DMS114 treated with DMSO at 0.1 percent for 48 hours (cell line): ENCODE measurements around the gene ADGRE3.
A peak's percentile ranks its signal among the peaks of the same experiment; 100 is the strongest.
"Not testable (repeated sequence)": the region's sequence is repeated elsewhere in the genome, so short reads cannot be mapped to it uniquely, and the experiment has no call there.

Experiments used
- DNase-seq: peaks from one replicate; lab custom pipeline; 2025; ENCODE audit not compliant: unreplicated experiment; lab: John Stamatoyannopoulos, UW

The ADGRE3 gene

DNA sequence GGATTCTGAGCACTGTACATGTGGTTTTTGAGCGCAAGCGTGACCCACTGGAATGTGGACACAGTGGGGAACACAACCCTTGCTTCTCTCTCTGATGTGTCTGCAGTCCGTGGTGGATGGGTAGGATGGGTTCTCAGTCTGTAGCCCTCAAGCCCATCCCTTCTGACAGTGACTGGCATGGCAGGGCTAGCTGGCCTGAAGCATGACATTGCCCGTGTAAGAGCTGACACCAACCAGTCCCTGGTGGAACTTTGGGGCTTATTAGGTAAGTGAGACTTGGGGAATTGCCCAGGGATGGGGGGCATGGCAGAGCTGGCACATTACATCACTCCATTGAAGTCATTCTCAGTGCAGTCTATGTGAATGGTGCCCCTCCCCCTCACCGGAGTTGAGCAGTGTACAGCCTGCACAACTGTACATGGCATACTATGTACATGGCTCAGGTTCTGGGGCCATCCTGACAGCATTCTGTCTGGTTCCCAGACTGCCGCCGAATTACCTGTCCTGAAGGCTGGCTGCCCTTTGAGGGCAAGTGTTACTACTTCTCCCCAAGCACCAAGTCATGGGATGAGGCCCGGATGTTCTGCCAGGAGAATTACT lies 75.0 kb downstream of the ADGRE3 start:
- no peak for DNase-seq

DNA sequence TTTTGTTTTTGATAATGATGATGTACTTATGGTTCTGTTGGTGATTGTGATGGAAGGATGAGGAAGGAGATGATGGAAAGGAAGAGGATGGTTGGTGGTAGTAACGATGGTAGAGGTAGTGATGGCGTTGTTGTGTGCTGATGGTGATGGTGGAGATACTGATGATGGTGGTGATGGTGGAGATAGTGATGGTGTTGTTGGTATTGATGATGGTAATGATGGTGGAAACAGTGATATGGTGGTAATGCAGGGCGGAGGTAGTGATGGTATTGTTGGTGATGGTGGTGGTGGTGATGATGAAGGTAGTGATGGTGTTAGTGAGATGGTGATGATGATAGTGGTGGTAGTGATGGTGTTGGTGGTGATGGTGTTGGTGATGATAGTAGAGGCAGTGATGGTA lies 79.1 kb downstream of the ADGRE3 start:
- DNase-seq, result no peak

DNA sequence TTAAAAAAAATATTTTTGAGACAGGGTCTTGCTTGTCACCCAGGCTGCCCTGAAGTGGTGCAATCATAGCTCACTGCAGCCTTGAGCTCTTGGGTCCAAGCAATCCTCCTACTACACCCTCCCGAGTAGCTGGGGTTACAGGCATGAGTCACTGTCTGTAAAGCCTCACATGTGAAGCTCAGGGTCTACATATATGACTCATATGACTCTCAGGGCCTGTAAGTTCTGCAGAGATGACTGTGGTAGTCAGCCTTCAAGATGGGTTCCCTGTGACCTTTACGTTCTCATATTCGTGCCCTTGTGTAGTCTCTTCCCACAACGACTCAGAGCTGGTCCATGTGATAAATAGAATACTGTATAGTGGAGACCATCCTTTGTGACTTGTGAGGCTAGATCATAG lies 85.2 kb downstream of the ADGRE3 start:
- not testable (repeated sequence) for DNase-seq

DNA sequence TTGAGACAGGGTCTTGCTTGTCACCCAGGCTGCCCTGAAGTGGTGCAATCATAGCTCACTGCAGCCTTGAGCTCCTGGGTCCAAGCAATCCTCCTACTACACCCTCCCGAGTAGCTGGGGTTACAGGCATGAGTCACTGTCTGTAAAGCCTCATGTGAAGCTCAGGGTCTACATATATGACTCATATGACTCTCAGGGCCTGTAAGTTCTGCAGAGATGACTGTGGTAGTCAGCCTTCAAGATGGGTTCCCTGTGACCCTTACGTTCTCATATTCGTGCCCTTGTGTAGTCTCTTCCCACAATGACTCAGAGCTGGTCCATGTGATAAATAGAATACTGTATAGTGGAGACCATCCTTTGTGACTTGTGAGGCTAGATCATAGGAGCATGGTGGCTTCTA lies 89.5 kb downstream of the ADGRE3 start:
- not testable (repeated sequence) for DNase-seq

GRCh38 chr19:14584372-14584771 lies 90.3 kb downstream of the ADGRE3 start:
- DNase-seq, result not testable (repeated sequence)

GRCh38 chr19:14582894-14583340 lies 91.7 kb downstream of the ADGRE3 start, which contains the start of gene CLEC17A:
Gene CLEC17A, plus strand, starts transcription at chr19:14583084. Its CDS starts 77 bp downstream, at chr19:14583161.
- DNase-seq, result no peak

GRCh38 chr19:14580623-14581237 lies 93.9 kb downstream of the ADGRE3 start:
- no peak for DNase-seq

GRCh38 chr19:14577885-14578427 lies 96.7 kb downstream of the ADGRE3 start:
- DNase-seq, result no peak

- DNase-seq, result no peak
Measured at GRCh38 chr19:14577264-14577663, 97.4 kb downstream of the ADGRE3 start.

DNA sequence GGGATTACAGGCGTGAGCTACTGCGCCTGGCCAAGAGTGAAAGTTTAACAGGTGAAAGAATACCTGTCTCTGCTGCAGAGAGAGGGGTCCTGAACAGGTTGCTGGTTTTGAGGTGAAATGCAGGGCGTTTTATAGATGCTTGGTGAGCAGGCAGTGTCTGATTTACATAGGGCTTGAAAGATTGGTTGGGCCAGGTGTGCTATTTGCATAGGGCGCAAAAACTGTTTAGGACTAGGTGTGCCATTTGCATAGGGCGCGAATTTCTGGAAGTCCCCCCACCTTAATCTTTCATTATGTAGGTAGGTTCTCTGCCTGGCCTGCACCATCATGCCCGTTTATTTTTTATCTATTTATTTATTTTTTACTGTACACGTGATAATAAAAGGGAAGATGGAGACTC lies 98.3 kb downstream of the ADGRE3 start:
- DNase-seq, result no peak

DNA sequence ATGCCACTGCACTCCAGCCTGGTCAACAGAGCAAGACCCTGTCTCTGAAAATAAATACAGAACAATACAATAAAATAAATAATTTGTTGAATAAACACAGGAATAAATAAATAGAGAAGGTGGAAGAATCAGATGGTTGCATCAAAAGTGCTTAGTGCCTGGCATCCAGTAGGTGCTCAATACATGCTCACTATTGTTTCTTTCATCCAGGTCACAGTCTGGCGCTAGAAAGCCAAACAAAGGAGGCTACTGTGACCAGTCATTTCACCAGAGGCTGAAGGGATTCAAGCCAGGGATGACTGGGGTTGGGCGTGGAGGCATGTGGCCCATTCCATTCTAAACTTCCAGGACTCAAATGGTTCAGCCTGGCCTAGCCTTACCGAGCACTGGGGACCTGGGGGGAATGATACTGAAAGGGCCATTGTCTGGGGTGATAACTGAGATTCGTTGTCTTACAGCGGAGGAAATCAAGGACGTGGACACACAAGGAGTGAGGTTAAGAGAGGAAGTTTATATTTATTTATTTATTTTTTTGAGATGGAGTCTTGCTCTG lies 99.1 kb downstream of the ADGRE3 start:
- no peak for DNase-seq

DNA sequence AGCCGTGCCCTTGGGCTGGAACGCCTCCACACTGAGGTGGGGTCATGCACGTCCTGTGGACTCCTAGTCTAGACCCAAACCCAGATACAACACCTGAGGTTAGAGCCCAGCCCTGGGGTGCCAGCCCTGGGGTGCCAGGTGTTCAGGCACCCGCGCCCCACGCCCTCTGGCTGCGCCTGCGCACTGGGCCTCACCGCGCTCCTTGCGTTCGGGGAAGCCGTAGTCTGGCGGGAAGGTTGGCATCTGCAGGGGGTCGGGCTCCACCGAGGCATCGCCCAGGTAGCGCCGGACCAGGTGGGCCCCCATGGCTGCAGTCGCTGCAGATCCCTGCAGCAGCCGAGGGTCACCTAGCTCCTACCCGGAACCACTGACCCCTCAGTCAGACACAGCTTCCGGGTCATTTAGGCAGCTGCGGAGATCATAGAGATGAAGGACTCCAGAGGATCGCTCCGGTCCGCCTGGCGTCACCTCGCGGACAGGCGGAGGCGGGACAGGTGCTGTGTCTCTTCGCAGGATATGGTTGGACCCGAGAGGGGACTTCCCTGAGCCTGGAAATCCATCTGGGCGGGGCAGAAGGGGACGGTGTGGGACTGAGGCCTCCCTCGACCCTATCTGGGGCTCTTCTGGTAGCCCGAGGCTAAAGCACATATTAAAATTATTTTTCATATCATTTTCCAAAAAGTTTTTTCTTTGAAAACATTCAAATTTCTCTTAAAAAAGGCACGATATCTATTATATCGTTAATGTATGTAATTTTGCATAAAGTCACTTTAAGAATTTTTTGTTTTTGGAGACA lies 102.8 kb downstream of the ADGRE3 start, which contains the start of gene NDUFB7:
Gene NDUFB7, minus strand, starts transcription at position 372 of the 796 bp plus-strand sequence. Its CDS starts 66 bp downstream, at position 306.
- DNase-seq, result peak; percentile 78

DNA sequence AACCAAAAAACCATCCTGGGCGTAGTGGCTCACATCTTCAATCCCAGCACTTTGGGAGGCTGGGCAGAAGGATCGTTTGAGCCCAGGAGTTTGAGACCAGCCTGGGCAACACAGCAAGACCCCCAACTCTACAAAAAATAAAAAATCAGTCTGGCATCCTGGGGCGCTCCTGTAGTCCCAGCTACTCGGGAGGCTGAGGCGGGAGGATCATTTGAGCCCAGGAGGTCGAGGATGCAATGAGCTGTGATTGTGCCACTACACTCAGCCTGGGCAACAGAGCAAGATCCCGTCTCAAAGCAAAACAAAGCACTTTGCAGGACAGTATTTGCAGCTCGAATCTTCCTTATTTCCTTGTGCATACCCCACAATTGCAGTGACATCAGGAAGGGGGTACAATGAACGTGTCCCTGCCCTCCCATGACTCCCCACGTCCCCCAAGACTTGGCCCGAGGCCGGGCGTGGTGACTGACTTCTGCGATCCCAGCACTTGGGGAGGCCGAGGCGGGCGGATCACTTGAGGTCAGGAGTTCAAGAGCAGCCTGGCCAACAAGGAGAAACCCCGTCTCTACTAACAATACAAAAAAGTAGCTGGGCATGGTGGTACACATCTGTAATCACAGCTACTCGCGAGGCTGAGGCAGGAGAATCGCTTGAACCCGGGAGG lies 103.6 kb downstream of the ADGRE3 start:
- DNase-seq, result no peak
